ENCODE data around the gene RALA.

Gene RALA

GRCh38 chr7:39695852-39696586 is 72.6 kb downstream of the RALA start:
- TF ChIP-seq NFRKB (IDR thresholded peaks at IDR 0.05) (no peak), BHLHE40 (IDR thresholded peaks at IDR 0.05; ENCODE audit: borderline replicate concordance) (no peak), SP1 (IDR thresholded peaks at IDR 0.05) (no peak)
- no peak for DNase-seq (ENCODE audit: extremely low spot score)
- POLR2A ChIA-PET = no interaction called here
- CTCF ChIA-PET = interaction anchor here (0.6 kb wide), 1 partner anchor 54 kb away, joined by 3 read pairs; no protein-coding TSS in a partner anchor

DNA sequence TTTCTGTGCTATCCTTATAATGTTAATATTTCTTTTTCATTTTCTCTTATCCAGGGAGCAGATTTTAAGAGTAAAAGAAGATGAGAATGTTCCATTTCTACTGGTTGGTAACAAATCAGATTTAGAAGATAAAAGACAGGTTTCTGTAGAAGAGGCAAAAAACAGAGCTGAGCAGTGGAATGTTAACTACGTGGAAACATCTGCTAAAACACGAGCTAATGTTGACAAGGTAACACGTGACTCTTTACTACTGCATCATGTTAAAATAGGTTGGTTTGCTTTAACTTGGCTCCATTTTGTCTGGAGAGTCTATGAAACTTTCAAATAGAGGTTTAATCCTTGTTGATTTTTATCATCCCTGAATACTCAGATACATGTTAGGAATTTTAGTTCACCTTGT is 73.3 kb downstream of the RALA start:
- CTCF ChIA-PET = no interaction called here
- no peak for TF ChIP-seq HDGF (IDR thresholded peaks at IDR 0.05; ENCODE audit: borderline replicate concordance)
- TF ChIP-seq FOXK2 (IDR thresholded peaks at IDR 0.05) = no peak
- TF ChIP-seq, protein P1, sequence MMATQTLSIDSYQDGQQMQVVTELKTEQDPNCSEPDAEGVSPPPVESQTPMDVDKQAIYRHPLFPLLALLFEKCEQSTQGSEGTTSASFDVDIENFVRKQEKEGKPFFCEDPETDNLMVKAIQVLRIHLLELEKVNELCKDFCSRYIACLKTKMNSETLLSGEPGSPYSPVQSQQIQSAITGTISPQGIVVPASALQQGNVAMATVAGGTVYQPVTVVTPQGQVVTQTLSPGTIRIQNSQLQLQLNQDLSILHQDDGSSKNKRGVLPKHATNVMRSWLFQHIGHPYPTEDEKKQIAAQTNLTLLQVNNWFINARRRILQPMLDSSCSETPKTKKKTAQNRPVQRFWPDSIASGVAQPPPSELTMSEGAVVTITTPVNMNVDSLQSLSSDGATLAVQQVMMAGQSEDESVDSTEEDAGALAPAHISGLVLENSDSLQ (IDR thresholded peaks at IDR 0.05) = no peak
- TF ChIP-seq ELF4 (IDR thresholded peaks at IDR 0.05) = no peak
- no peak for TF ChIP-seq SP1 (IDR thresholded peaks at IDR 0.05)
- TF ChIP-seq ZNF384 (IDR thresholded peaks at IDR 0.05) = no peak
- TF ChIP-seq LEF1 (IDR thresholded peaks at IDR 0.05; ENCODE audit: borderline replicate concordance) = no peak
- no peak for DNase-seq (ENCODE audit: extremely low spot score)
- POLR2A ChIA-PET = no interaction called here

DNA sequence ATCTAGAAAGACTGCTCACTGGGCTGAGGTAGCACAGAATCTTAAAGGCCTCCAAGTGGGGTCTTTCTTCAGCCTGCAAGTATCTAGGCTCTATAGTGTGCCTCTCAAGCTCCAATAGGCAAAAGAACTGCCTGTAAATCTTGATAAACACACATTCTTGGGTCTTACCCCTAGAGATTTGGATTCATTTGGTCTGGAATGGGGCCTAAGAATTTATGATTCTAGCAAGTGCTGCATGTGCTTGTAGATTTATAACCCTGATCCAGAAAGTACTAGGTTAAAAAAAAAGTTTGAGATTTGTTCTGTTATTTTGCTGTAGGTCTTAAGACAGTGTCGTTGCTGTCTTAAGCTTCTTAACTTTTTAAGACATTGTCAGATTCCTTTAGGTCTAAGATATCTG is 74.1 kb downstream of the RALA start:
- ChIA-PET POLR2A (no interaction called here), CTCF (no interaction called here)
- TF ChIP-seq FOXM1 (IDR thresholded peaks at IDR 0.05; ENCODE audit: borderline replicate concordance) (no peak), BHLHE40 (IDR thresholded peaks at IDR 0.05; ENCODE audit: borderline replicate concordance) (no peak), ARNT (IDR thresholded peaks at IDR 0.05) (no peak), NFRKB (IDR thresholded peaks at IDR 0.05) (no peak), HDGF (IDR thresholded peaks at IDR 0.05; ENCODE audit: borderline replicate concordance) (no peak), FOXA1 (IDR thresholded peaks at IDR 0.05) (no peak), ZNF384 (IDR thresholded peaks at IDR 0.05) (no peak), L3MBTL2 (conservative IDR thresholded peaks at IDR 0.05) (no peak)
- TF ChIP-seq, protein P1 (IDR thresholded peaks at IDR 0.05) = no peak
- no peak for DNase-seq (ENCODE audit: extremely low spot score)

DNA sequence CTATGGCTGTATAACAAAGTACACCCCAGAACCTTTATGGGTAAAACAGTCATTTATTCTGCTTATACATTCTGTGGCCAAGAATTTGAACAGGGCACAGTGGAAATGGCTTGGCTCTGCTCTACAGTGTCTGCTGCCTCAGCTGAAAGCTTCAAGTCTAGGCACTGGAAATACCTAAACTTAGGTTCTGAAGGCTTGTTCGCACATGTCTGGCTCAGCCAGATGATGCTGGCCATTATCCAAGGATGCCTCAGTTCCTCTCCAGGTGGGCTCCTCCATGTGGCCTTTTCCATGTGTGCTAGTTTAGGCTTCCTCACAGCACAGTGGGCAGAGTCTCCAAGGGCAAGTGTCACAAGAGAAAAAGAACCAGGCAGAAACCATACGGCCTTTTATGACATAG is 76.8 kb downstream of the RALA start:
- POLR2A ChIA-PET = interaction anchor here (1.1 kb wide), 1 partner anchor 117 kb away, joined by 3 read pairs; no protein-coding TSS in a partner anchor
- CTCF ChIA-PET = no interaction called here
- no peak for DNase-seq (ENCODE audit: extremely low spot score)
- TF ChIP-seq HDGF (IDR thresholded peaks at IDR 0.05; ENCODE audit: borderline replicate concordance) (no peak), TARDBP (IDR thresholded peaks at IDR 0.05) (no peak), FOXK2 (IDR thresholded peaks at IDR 0.05) (no peak), BHLHE40 (IDR thresholded peaks at IDR 0.05; ENCODE audit: borderline replicate concordance) (no peak), LEF1 (IDR thresholded peaks at IDR 0.05; ENCODE audit: borderline replicate concordance) (no peak), ARNT (IDR thresholded peaks at IDR 0.05) (no peak), ELF4 (IDR thresholded peaks at IDR 0.05) (no peak), NFRKB (IDR thresholded peaks at IDR 0.05) (no peak), FOXM1 (IDR thresholded peaks at IDR 0.05; ENCODE audit: borderline replicate concordance) (no peak), SUZ12 (IDR thresholded peaks at IDR 0.05) (no peak), FOXA1 (IDR thresholded peaks at IDR 0.05) (no peak), SP1 (IDR thresholded peaks at IDR 0.05) (no peak)
- TF ChIP-seq, protein P1 (IDR thresholded peaks at IDR 0.05) = no peak

GRCh38 chr7:39700932-39701331 is 77.6 kb downstream of the RALA start:
- ChIA-PET POLR2A (no interaction called here), CTCF (no interaction called here)
- TF ChIP-seq ZNF384 (IDR thresholded peaks at IDR 0.05) (no peak), HDGF (IDR thresholded peaks at IDR 0.05; ENCODE audit: borderline replicate concordance) (no peak), CTBP1 (IDR thresholded peaks at IDR 0.05; ENCODE audit: borderline replicate concordance) (no peak), FOXM1 (IDR thresholded peaks at IDR 0.05; ENCODE audit: borderline replicate concordance) (no peak), TARDBP (IDR thresholded peaks at IDR 0.05) (no peak), LEF1 (IDR thresholded peaks at IDR 0.05; ENCODE audit: borderline replicate concordance) (no peak), FOXA1 (IDR thresholded peaks at IDR 0.05) (no peak)
- no peak for DNase-seq (ENCODE audit: extremely low spot score)

DNA sequence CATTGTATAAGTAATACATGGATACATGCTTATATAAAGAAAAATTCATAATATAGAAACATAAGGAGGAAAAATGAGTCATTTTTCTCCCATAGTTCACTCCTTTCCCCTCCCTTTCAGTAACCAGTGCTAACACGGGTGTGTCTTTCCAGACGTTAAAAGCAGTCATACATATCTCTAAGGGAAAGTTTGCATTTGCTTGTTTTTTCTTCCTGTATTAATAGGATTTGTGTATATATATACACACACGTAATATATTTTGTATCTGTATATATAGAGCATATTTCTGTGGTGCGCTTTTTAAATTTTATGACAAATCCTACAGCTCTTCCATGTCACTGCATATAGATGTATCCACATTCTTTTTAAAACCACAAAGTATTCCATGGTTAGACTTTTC is 78.8 kb downstream of the RALA start:
- ChIA-PET POLR2A (no interaction called here), CTCF (no interaction called here)
- TF ChIP-seq ARNT (IDR thresholded peaks at IDR 0.05) (no peak), FOXK2 (IDR thresholded peaks at IDR 0.05) (no peak), FOXA1 (IDR thresholded peaks at IDR 0.05) (no peak), FOXM1 (IDR thresholded peaks at IDR 0.05; ENCODE audit: borderline replicate concordance) (no peak), ZNF384 (IDR thresholded peaks at IDR 0.05) (no peak), ELF4 (IDR thresholded peaks at IDR 0.05) (no peak), TARDBP (IDR thresholded peaks at IDR 0.05) (no peak), NFRKB (IDR thresholded peaks at IDR 0.05) (no peak), CTBP1 (IDR thresholded peaks at IDR 0.05; ENCODE audit: borderline replicate concordance) (no peak), BHLHE40 (IDR thresholded peaks at IDR 0.05; ENCODE audit: borderline replicate concordance) (no peak), L3MBTL2 (conservative IDR thresholded peaks at IDR 0.05) (no peak), LEF1 (IDR thresholded peaks at IDR 0.05; ENCODE audit: borderline replicate concordance) (no peak), SUZ12 (IDR thresholded peaks at IDR 0.05) (no peak), HDGF (IDR thresholded peaks at IDR 0.05; ENCODE audit: borderline replicate concordance) (no peak), SP1 (IDR thresholded peaks at IDR 0.05) (no peak)
- TF ChIP-seq, protein P1 (IDR thresholded peaks at IDR 0.05) = no peak
- DNase-seq (ENCODE audit: extremely low spot score) = no peak

All from HEK293T (cell line).